Ishikawa (cell line): ENCODE data around the gene TMEM132A.
A peak's percentile ranks its signal among the peaks of the same experiment; 100 is the strongest.

ENCODE experiments used
- CEBPB ChIP-seq: IDR thresholded peaks from 2 replicates; pipeline ENCODE4 v1.6.1; 2012
- CREB1 ChIP-seq: IDR thresholded peaks from 2 replicates; pipeline ENCODE4 v1.6.1; 2012; ENCODE audit warnings: low read depth
- EGR1 ChIP-seq: IDR thresholded peaks from 2 replicates; pipeline ENCODE4 v1.6.1; 2012
- EP300 ChIP-seq: IDR thresholded peaks from 2 replicates; pipeline ENCODE4 v1.6.1; 2012; ENCODE audit warnings: borderline replicate concordance
- FOXM1 ChIP-seq: IDR thresholded peaks from 2 replicates; pipeline ENCODE4 v1.6.1; 2012; ENCODE audit warnings: low read depth, borderline replicate concordance
- MAX ChIP-seq: IDR thresholded peaks from 2 replicates; pipeline ENCODE4 v1.6.1; 2012
- NFIC ChIP-seq: IDR thresholded peaks from 2 replicates; pipeline ENCODE4 v1.6.1; 2012
- RAD21 ChIP-seq: IDR thresholded peaks from 2 replicates; pipeline ENCODE4 v1.6.1; 2012; ENCODE audit warnings: low read depth
- REST ChIP-seq: IDR thresholded peaks from 2 replicates; pipeline ENCODE4 v1.6.1; 2012; ENCODE audit warnings: low read depth, mild to moderate bottlenecking
- TAF1 ChIP-seq: IDR thresholded peaks from 2 replicates; pipeline ENCODE4 v1.6.1; 2012; ENCODE audit warnings: low read depth, mild to moderate bottlenecking
- TCF12 ChIP-seq: IDR thresholded peaks from 2 replicates; pipeline ENCODE4 v1.6.1; 2012; ENCODE audit warnings: low read depth
- TEAD4 ChIP-seq: IDR thresholded peaks from 2 replicates; pipeline ENCODE4 v1.6.1; 2012
- USF1 ChIP-seq: IDR thresholded peaks from 2 replicates; pipeline ENCODE4 v1.6.1; 2012
- YY1 ChIP-seq: IDR thresholded peaks from 2 replicates; pipeline ENCODE4 v1.6.1; 2012; ENCODE audit warnings: low read depth

GRCh38 chr11:60900673-60901404 lies 23.4 kb upstream of the TMEM132A start:
- TF ChIP-seq EP300 (no peak), TCF12 (no peak), EGR1 (no peak), RAD21 (no peak), CEBPB (no peak), REST (peak; percentile 46; the same call in 1 of the 2 replicates), NFIC (no peak), TAF1 (no peak), MAX (no peak), FOXM1 (no peak), YY1 (no peak), USF1 (no peak), CREB1 (no peak), TEAD4 (no peak)
